ENCODE results near the gene ANGPTL8.

GRCh38 chr19:11286312-11286974 is 47.0 kb downstream of the ANGPTL8 start:
- no peak for TF ChIP-seq GATA2 (IDR thresholded peaks at IDR 0.05; ENCODE audit: low read depth, low read length)
- no peak for TF ChIP-seq GATA3 (IDR thresholded peaks at IDR 0.05; ENCODE audit: low read depth, low read length)
